GM12878 (cell line): ENCODE results near the gene BCR. TPM values are rescaled to one million over a fixed set of nuclear protein-coding genes. Genes with fewer than 3 reads are reported as not detected.

Experiments used
- ATAC-seq: fragments of 200-7000 bp; cut with Tn5 transposase; 3 replicates; pipeline ENCODE4 v1.9.1; 2020; ENCODE audit warnings: mild to moderate bottlenecking, moderate library complexity
- BruUV-seq: library from RNA; stranded (reverse); fragments of 400-500 nt; replicated peaks from 2 replicates; lab custom pipeline; 2021; lab: Mats Ljungman, UMichigan
- CTCF ChIA-PET: fragments of 300-600 bp; sonication (Branson Sonifier 250); formaldehyde crosslinking; extraction: SDS; loops from one replicate; lab custom pipeline; 2021; ENCODE audit warnings: inconsistent platforms; lab: Yijun Ruan, JAX
- POLR2A ChIA-PET: fragments of 350-600 bp; formaldehyde crosslinking; extraction: SDS; loops from one replicate; lab custom pipeline; 2021; ENCODE audit warnings: inconsistent platforms; lab: Charles Lee
- RAD21 ChIA-PET: fragments of 300-600 bp; sonication (Branson Sonifier 250); formaldehyde crosslinking; loops from one replicate; lab custom pipeline; 2023; ENCODE audit warnings: antibody characterized with exemption; ENCODE audit not compliant: unreplicated experiment; lab: Charles Lee
- SMC1A ChIA-PET: fragments of 300-600 bp; sonication (Branson Sonifier 250); formaldehyde crosslinking; loops from one replicate; lab custom pipeline; 2023; ENCODE audit not compliant: unreplicated experiment, uncharacterized antibody; lab: Charles Lee
- DNase-seq: peaks from one replicate; pipeline ENCODE4 v3.0.0-alpha.2; 2011; ENCODE audit warnings: low read depth, low spot score
- FAIRE-seq: peaks from 3 replicates; lab custom pipeline; 2011; peaks lifted over from hg19 to GRCh38; lab: Jason Lieb, UNC
- H2AFZ ChIP-seq: 2 replicates; pipeline ENCODE4 v1.6.0; 2011; ENCODE audit warnings: low read depth, low read length, control low read depth; ENCODE audit not compliant: control insufficient read depth
- H3K27ac ChIP-seq: 2 replicates; pipeline ENCODE4 v1.5.1; 2011; ENCODE audit warnings: control low read depth; ENCODE audit not compliant: control insufficient read depth, insufficient read depth
- H3K27me3 ChIP-seq, 2 experiments: replicated peaks in 1 of 2; 2 replicates each; pipeline versions ENCODE4 v1.6.0 to v1.6.1; 2011; ENCODE audit warnings: low read length in 1 of 2; ENCODE audit not compliant: control insufficient read depth in 2 of 2, insufficient read depth in 2 of 2
- H3K36me3 ChIP-seq, 2 experiments: 2 replicates each; pipeline ENCODE4 v1.5.1; 2011; ENCODE audit warnings: low read length in 1 of 2; ENCODE audit not compliant: control insufficient read depth in 2 of 2, insufficient read depth in 2 of 2
- H3K4me1 ChIP-seq: 2 replicates; pipeline ENCODE4 v1.6.1; 2011; ENCODE audit warnings: mild to moderate bottlenecking, low read length, moderate library complexity, mixed read lengths; ENCODE audit not compliant: control insufficient read depth, insufficient read depth
- H3K4me2 ChIP-seq: 2 replicates; pipeline ENCODE4 v1.6.0; 2011; ENCODE audit warnings: control low read depth; ENCODE audit not compliant: control insufficient read depth, insufficient read depth
- H3K4me3 ChIP-seq: fragments of 200-600 bp; sonication (generic); 2 replicates; pipeline ENCODE4 v1.5.1; 2016
- H3K79me2 ChIP-seq: 2 replicates; pipeline ENCODE4 v1.6.0; 2011; ENCODE audit warnings: low read length; ENCODE audit not compliant: control insufficient read depth, insufficient read depth
- H3K9ac ChIP-seq: 2 replicates; pipeline ENCODE4 v1.8.0; 2011; ENCODE audit warnings: low read length, control low read depth, mixed read lengths; ENCODE audit not compliant: control insufficient read depth, insufficient read depth
- H3K9me3 ChIP-seq: replicated peaks from 3 replicates; pipeline ENCODE4 v1.5.1; 2011; ENCODE audit warnings: mild to moderate bottlenecking, low read length; ENCODE audit not compliant: control insufficient read depth, insufficient read depth
- H4K20me1 ChIP-seq: 2 replicates; pipeline ENCODE4 v1.6.0; 2011; ENCODE audit not compliant: control insufficient read depth, insufficient read depth
- ATF3 ChIP-seq: IDR thresholded peaks from 2 replicates; pipeline ENCODE4 v1.6.1; 2011; ENCODE audit warnings: low read depth, mild to moderate bottlenecking, low read length, moderate library complexity, borderline replicate concordance; ENCODE audit errors: extremely low read depth
- ATF7 ChIP-seq: fragments of 450-650 bp; IDR thresholded peaks from 2 replicates; pipeline ENCODE4 v1.6.1; 2016; ENCODE audit warnings: low read depth, mild to moderate bottlenecking
- BACH1 ChIP-seq: fragments of 450-650 bp; IDR thresholded peaks from 2 replicates; pipeline ENCODE4 v1.6.1; 2017; ENCODE audit warnings: mild to moderate bottlenecking, borderline replicate concordance
- BCL11A ChIP-seq: IDR thresholded peaks from 2 replicates; pipeline ENCODE4 v1.6.1; 2011; ENCODE audit warnings: low read depth, low read length
- CREB1 ChIP-seq: IDR thresholded peaks from 2 replicates; pipeline ENCODE4 v1.6.1; 2012; ENCODE audit warnings: low read depth, mild to moderate bottlenecking, inconsistent platforms
- EED ChIP-seq: sonication (generic); IDR thresholded peaks from 2 replicates; pipeline ENCODE4 v1.6.1; 2016; ENCODE audit warnings: antibody characterized with exemption, low read depth
- IKZF1 ChIP-seq: fragments of 450-650 bp; conservative IDR thresholded peaks from 2 replicates; pipeline ENCODE4 v1.6.1; 2017; ENCODE audit warnings: antibody characterized with exemption, mild to moderate bottlenecking
- IRF5 ChIP-seq: fragments of 450-650 bp; IDR thresholded peaks from 2 replicates; pipeline ENCODE4 v1.6.1; 2017; ENCODE audit warnings: borderline replicate concordance
- JUNB ChIP-seq: IDR thresholded peaks from 2 replicates; pipeline ENCODE4 v1.6.1; 2016; ENCODE audit warnings: antibody characterized with exemption, mild to moderate bottlenecking
- NFYA ChIP-seq: IDR thresholded peaks from 2 replicates; pipeline ENCODE4 v1.6.1; 2011; ENCODE audit warnings: low read depth, mild to moderate bottlenecking, low read length, improper control_type of control experiment, borderline replicate concordance
- NR2F1 ChIP-seq: fragments of 450-650 bp; conservative IDR thresholded peaks from 2 replicates; pipeline ENCODE4 v1.6.1; 2017; ENCODE audit warnings: mild to moderate bottlenecking
- RCOR1 ChIP-seq: conservative IDR thresholded peaks from 2 replicates; pipeline ENCODE4 v1.6.1; 2012; ENCODE audit warnings: low read depth, low read length, improper control_type of control experiment
- SMAD5 ChIP-seq: IDR thresholded peaks from 2 replicates; pipeline ENCODE4 v1.6.1; 2016; ENCODE audit warnings: antibody characterized with exemption, low read depth
- STAT3 ChIP-seq: IDR thresholded peaks from 2 replicates; pipeline ENCODE4 v1.6.1; 2011; ENCODE audit warnings: low read depth, low read length, improper control_type of control experiment
- ZNF687 ChIP-seq: fragments of 450-650 bp; IDR thresholded peaks from 2 replicates; pipeline ENCODE4 v1.6.1; 2017; ENCODE audit warnings: mild to moderate bottlenecking, moderate library complexity
- WGBS: methylation state at CpG from one replicate; pipeline ENCODE4 v1.1.6; 2016; ENCODE audit warnings: low lambda C conversion rate; ENCODE audit not compliant: insufficient replicate concordance, insufficient coverage; ENCODE audit errors: missing lambda C conversion rate; 5-methylcytosine and 5-hydroxymethylcytosine counted together
- in situ Hi-C: fragments of 300-500 bp; cut with MboI; formaldehyde crosslinking; loops from 9 replicates; pipeline ENCODE4 v1.14.3; 2018; ENCODE audit warnings: mixed read lengths
- intact Hi-C: fragments of 100-400 bp; cut with micrococcal nuclease; formaldehyde crosslinking; loops from one replicate; pipeline ENCODE4 v1.14.2; 2022; ENCODE audit not compliant: unreplicated experiment
- polyA plus RNA-seq, 11 experiments: library from polyadenylated mRNA; depleted of rRNA in 4 of 11; unstranded in 6 of 11; stranded (reverse) in 5 of 11; fragments of >200 nt; fragmentation: Nextera tagmentation in 4 of 11; fragmentation: Illumina TruSeq in 1 of 11; extraction: Ambion mirVana in 4 of 11; extraction: Trizol in 1 of 11; gene quantifications; 1 replicate in 1 of 11; 2 replicates in 10 of 11; pipeline versions ENCODE4 v1.2.1 to v1.2.3, GENCODE V29; 2011 to 2016; ENCODE audit warnings: inconsistent platforms in 2 of 11, missing spikeins in 2 of 11, low read depth in 1 of 11
- total RNA-seq, 4 experiments: library from RNA; depleted of rRNA in 3 of 4; stranded (reverse); fragments of >200 nt in 3 of 4; fragmentation: Illumina TruSeq in 1 of 4; extraction: Trizol in 1 of 4; gene quantifications; 2 replicates each; pipeline versions ENCODE4 v1.2.1 to v1.2.3, GENCODE V29; 2013 to 2021

Gene BCR
- total and polyA plus RNA-seq, 10 of the 15 experiments (the other 5 are each of a cell fraction or from before 2014, with no cell fraction given): 1.7 to 64.7 (median 18.4) TPM

DNA sequence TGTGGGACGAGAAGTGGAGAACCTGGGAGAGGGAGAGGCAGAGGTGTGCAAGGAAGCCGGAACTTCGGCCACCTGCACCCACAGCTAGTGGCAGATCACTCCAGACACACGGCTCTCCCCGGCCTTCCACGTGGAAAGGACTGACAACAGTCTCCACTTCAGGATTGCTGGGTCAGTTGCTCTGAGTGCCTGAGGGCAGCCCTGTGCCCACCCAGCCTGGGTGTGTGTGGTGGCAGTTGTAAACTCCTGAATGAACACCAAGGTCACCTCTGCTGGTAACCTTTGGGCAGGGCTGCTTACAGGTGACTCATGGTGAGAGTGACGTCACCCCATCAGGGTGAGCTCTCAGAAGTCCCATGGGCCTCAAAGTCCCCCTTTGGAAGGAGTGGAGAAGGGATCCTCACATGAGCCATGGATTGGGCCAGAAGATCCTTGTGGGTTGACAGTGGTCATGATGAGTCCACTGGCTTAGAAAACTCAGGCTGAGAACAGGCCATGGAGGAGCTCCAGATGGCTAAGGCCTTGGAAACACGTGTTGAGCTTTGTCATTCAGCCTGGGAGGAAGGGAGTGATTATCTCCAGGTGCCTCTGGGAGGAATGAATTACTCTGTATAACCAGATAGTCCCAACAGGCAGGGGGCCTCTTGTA is 71.3 kb downstream of the BCR start:
- BruUV-seq: no TSS peak
- no peak overlapping the region for H2AFZ ChIP-seq
- peaks cover 4% of the 10 kb centered on the region for H3K79me2 ChIP-seq
- FAIRE-seq: no peak
- 77% methylated on average over 8 of the region's 8 CpGs for WGBS
- H3K4me1 ChIP-seq: peaks cover 16% of the 10 kb centered on the region
- no peak overlapping the region for H3K4me2 ChIP-seq
- H4K20me1 ChIP-seq: no peaks in the 10 kb centered on the region
- TF ChIP-seq SMAD5 (no peak), BCL11A (no peak), IKZF1 (peak; percentile 21; the same call in 1 of the 2 replicates), IRF5 (no peak), CREB1 (peak; percentile 20; the same call in 1 of the 2 replicates), EED (peak; percentile 74), NFYA (no peak), RCOR1 (no peak), BACH1 (no peak), ZNF687 (no peak), STAT3 (no peak), ATF7 (peak; percentile 76; the same call in 1 of the 2 replicates), NR2F1 (peak; percentile 75), JUNB (peak; percentile 58), ATF3 (no peak)
- TF ChIP-seq, all 136 proteins: peak for 6
- Histone ChIP-seq H3K27ac (no peak overlapping the region), H3K27me3 (no peaks in the 10 kb centered on the region), H3K36me3 (peaks cover 0 to 23% of the 10 kb centered on the region in 2 experiments; a peak in 2 of 4 replicates), H3K9me3 (no peaks in the 10 kb centered on the region), H3K9ac (no peak overlapping the region), H3K4me3 (no peak overlapping the region)
- POLR2A ChIA-PET: interaction anchor here (1.2 kb wide), 1 partner anchor 8 kb away, joined by 3 read pairs; no protein-coding TSS in a partner anchor
- peak; percentile 56; the same call in 2 of the 3 replicates for ATAC-seq
- CTCF ChIA-PET: no interaction called here
- RAD21 ChIA-PET: interaction anchor here (1.2 kb wide), 1 partner anchor 30 kb away, joined by 4 read pairs; no protein-coding TSS in a partner anchor
- intact Hi-C loops (no loop called here), in situ Hi-C loops (no loop called here)
- no peak for DNase-seq
- SMC1A ChIA-PET: interaction anchor here (1.4 to 1.5 kb wide), 2 partner anchors 22 to 69 kb away, joined by 3 to 4 read pairs; no protein-coding TSS in a partner anchor
